ENCODE results near the gene BCS1L. TPM values are rescaled to one million over a fixed set of nuclear protein-coding genes. Genes with fewer than 3 reads are reported as not detected.

Gene BCS1L, protein sequence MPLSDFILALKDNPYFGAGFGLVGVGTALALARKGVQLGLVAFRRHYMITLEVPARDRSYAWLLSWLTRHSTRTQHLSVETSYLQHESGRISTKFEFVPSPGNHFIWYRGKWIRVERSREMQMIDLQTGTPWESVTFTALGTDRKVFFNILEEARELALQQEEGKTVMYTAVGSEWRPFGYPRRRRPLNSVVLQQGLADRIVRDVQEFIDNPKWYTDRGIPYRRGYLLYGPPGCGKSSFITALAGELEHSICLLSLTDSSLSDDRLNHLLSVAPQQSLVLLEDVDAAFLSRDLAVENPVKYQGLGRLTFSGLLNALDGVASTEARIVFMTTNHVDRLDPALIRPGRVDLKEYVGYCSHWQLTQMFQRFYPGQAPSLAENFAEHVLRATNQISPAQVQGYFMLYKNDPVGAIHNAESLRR
- total RNA-seq, result 10 to 100 TPM; 29.5 to 30.2 TPM
- long read RNA-seq, transcript BCS1L-201 (8 exons, 1,454 nt), result major isoform, 12 of 23 reads
- long read RNA-seq, partial matches to known transcripts, result 4 of 23 reads
- long read RNA-seq, other reads (novel, unspliced or antisense), result 6 of 23 reads

DNA sequence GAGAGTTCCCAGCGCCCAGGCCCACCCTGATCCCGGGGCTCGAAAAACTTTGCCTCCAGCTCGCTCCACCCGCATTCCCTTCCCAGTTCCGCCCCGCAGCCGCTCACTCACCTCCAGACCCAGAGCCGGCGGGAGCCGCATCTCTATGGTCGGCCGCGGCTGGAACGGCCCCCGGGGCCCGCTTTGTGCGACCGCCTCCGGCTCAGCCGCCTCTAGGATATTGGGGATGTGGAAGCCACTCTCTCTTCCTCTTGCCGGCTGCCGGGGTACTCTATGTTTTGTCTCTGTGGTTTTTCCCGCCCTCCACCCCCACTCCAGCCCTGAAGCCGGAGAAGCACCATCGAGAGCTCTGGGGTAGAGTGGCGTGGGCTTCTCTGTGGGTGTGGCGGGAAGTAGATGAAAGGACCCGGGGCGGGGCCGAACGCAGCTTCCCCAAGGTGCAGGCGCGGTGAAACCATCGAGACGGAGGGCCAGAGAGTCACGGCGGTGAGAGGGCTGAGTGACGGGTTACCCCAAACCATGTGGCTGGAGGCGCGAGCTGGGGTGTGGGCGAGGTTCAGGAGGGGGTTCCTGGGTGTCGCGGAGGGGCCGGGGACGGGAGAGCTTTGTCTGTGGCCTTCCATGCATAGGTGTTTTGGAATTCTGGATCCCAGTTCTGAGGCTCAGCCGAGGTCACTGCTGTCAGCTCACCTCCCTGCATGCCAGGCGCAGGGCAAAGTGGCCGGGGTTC is at the start of gene BCS1L, which contains the start of gene ZNF142:
Gene BCS1L (plus strand): TSS at position 426 of the 730 bp plus-strand sequence. CDS start 1,305 bp downstream, outside the sequence.
Gene ZNF142 (minus strand): TSS at position 366 of the 730 bp plus-strand sequence. CDS start 3,194 bp downstream, outside the sequence.
- DNase-seq (peak; percentile 93 to 96), ATAC-seq (peak; percentile 96)
- intact Hi-C loops (cut with DNase I, micrococcal nuclease), result no loop called here

DNA sequence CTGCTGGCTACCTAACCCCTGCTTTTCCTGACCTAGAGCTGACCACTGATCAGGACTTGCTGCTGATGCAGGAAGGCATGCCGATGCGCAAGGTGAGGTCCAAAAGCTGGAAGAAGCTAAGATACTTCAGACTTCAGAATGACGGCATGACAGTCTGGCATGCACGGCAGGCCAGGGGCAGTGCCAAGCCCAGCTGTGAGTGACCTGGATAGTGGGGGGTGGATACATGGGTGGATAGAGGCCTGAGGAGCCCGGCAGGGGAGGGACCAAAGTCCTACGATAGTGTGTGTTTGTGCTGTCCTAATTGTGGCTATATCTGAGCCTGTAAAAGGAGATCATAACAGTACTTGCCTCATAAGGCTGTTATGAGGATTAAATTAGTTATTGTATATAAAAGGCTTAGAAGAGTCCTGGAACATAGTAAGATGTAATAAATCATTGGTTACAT is 43.6 kb upstream of the BCS1L start:
- intact Hi-C loops (cut with DNase I, micrococcal nuclease), result no loop called here
- ATAC-seq (peak; percentile 100), DNase-seq (peak; percentile 60 to 63)

DNA sequence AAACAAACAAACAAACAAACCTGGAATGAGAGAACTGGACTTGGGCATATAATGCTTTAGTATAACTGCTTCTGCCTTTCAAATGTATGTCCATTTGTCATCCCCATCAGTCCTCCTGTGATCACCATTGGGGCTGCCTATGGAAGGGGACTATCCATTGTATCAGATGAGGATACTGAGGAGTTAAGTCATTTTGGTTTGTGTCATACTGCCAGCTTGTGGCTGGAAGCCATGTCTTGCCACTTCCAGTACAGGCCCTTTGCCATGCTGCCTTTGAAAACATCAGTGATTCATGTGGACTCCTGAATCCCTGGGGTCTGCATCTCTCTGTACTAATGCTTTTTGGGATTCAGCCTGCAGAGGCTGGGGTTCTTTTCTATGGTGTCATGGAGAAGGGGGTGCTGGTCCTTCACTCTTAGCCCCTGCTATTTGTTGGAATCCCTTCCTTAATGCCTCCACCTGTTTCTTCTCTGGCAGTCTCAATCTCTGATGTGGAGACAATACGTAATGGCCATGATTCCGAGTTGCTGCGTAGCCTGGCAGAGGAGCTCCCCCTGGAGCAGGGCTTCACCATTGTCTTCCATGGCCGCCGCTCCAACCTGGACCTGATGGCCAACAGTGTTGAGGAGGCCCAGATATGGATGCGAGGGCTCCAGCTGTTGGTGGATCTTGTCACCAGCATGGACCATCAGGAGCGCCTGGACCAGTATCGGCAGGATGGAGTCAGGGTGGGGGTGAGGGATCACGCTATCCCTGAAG is 41.2 kb upstream of the BCS1L start:
- intact Hi-C loops (cut with DNase I, micrococcal nuclease), result no loop called here
- DNase-seq (no peak), ATAC-seq (no peak)

DNA sequence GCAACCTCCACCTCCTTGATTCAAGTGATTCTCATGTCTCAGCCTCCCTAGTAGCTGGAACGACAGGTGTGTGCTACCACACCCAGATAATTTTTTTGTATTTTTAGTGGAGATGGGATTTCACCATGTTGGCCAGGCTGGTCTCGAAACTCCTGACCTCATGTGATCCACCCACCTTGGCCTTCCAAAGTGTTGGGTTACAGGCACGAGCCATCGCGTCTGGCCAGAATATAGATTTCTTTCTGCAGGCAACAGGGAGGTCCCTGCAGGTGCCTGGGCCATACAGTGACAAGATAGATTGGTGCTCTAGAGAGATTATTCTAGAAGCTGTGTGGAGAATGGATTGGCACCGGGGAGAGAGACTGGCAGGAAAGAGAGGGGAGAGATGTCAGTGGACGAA is 38.5 kb upstream of the BCS1L start:
- no peak for ATAC-seq
- intact Hi-C loops (cut with DNase I, micrococcal nuclease), result no loop called here

DNA sequence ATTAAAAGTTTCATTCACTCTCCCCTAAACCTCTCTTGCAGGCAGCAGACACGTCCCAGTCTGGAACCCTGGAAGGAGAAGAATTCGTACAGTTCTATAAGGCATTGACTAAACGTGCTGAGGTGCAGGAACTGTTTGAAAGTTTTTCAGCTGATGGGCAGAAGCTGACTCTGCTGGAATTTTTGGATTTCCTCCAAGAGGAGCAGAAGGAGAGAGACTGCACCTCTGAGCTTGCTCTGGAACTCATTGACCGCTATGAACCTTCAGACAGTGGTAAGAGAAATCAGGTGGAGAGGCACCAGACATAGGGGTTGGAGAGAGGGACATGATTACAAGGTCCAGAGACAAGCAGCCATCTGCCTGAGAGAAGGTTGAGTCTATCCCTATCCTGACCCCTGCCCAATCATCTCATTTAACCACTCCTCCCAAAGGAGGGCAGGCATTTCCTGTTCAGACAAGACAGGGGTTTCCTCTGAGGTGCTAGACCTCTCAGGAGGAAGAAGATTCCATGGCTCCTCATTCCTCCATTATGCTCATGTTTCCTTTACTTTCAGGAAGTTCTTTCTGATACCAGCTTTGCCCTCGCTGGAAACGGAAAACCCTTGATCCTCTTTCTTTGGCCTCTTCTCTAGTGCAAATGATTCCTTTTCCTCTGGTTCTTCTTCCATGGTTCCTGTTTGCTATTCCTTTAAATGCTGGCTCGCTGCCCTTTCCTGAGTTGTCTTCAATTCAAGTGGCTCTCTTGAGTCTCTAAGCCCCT is 36.7 kb upstream of the BCS1L start:
- ATAC-seq (no peak), DNase-seq (no peak)
- intact Hi-C loops (cut with DNase I, micrococcal nuclease), result no loop called here

More for the DNA sequence above, 38.5 kb upstream of the BCS1L start:
- DNase-seq, result no peak

DNA sequence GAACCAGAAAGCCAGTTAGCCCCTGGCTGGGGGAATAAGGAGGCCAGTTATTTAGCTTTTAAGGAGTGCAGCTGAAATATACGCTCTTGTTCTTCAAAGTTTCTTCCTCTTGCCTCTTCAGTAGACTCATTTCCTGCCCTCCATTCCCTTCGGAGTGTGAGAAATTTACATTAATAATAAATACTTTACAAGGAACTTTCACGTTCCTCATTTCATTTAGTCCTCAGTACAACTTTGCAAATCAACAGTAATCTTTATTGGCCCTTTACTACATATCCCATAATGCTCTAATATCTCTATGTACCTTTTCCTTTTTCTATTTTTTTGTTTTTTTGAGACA is 36.1 kb upstream of the BCS1L start:
- no peak for ATAC-seq
- intact Hi-C loops (cut with DNase I, micrococcal nuclease), result no loop called here

DNA sequence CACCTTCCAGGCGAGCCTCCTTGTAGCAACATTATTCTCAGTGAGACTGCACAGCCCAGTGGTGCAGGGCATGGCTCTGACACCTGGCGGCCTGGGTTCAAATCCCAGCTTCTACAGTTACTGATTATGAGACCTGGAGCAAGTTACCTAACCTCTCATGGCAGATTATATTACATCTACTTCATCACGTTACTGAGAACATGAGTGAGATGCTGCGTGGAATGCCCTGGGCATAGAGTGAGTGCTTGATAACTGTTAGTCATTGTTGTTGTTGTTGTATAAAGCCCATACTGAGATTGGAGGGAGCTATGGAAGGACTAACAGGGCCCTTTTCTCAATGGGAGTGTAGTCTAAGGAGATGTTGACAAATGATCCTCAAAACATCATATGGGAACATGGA is 33.1 kb upstream of the BCS1L start:
- intact Hi-C loops (cut with DNase I, micrococcal nuclease), result no loop called here
- ATAC-seq, result no peak

More for the DNA sequence above, 36.1 kb upstream of the BCS1L start:
- DNase-seq, result no peak

DNA sequence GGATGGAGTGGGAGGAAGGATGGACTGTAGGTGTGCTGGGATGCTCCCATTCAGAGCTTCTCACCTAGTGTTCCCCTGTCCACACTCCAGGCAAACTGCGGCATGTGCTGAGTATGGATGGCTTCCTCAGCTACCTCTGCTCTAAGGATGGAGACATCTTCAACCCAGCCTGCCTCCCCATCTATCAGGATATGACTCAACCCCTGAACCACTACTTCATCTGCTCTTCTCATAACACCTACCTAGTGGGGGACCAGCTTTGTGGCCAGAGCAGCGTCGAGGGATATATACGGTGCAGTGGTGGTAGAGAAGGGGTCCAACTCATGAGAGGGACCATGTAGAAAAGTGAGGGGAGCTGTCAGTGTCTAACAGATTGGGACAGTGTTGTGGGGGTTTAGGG is 31.5 kb upstream of the BCS1L start:
- intact Hi-C loops (cut with DNase I, micrococcal nuclease), result no loop called here
- DNase-seq, result no peak
- ATAC-seq, result no peak

More for the DNA sequence above, 33.1 kb upstream of the BCS1L start:
- DNase-seq, result no peak

DNA sequence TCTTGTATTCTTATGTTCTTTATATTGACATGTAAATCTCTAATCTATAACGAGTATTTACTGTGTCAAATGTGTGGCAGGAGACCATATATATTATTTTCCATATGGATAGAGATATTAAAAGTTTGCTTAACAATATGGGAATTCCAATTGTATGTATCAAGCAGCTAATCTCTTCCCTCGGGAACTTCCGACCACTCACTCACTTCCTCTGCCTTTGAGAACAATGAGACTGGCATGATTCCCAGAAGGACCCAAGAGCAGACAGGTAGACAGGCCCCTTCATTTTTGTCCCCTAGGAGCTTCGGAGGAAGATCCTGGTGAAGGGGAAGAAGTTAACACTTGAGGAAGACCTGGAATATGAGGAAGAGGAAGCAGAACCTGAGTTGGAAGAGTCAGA is 27.6 kb upstream of the BCS1L start:
- intact Hi-C loops (cut with DNase I, micrococcal nuclease), result no loop called here
- DNase-seq (no peak), ATAC-seq (no peak)

DNA sequence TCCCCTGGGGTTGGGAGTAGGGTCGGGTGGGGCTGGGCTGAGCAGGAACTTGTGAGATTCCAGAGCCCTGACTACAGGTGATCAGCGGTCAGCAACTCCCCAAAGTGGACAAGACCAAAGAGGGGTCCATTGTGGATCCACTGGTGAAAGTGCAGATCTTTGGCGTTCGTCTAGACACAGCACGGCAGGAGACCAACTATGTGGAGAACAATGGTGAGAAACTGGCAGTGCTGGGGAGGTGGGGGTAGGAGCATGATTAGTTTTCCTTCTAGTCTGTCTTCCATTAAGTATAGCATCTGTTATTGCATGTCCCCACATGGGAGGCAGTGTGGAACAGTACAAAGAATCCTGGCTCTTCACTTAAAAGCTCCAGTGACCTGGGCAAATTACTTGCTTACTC is 23.8 kb upstream of the BCS1L start:
- intact Hi-C loops (cut with DNase I, micrococcal nuclease), result no loop called here
- ATAC-seq, result no peak

DNA sequence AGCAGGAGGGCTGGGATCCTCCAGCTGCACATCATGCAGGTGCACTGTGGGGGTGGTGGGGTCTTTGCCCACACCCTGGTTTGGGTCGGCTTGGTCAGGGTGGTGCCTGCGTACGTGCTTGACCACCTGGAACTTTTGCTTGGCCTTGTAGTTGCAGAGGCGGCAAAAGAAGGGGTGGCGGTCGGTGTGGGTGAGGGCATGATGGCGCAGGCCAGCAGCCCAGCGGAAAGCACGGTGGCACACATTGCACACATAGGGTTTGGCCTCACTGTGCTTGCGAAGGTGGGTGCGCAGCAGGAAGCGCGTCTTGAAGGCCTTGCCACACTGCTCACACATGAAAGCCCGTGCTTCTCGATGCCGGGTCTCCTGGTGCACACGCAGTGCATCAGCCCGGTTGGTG is 21.1 kb upstream of the BCS1L start:
- ATAC-seq, result no peak
- DNase-seq, result no peak
- intact Hi-C loops (cut with DNase I, micrococcal nuclease), result no loop called here

More for the DNA sequence above, 23.8 kb upstream of the BCS1L start:
- no peak for DNase-seq

DNA sequence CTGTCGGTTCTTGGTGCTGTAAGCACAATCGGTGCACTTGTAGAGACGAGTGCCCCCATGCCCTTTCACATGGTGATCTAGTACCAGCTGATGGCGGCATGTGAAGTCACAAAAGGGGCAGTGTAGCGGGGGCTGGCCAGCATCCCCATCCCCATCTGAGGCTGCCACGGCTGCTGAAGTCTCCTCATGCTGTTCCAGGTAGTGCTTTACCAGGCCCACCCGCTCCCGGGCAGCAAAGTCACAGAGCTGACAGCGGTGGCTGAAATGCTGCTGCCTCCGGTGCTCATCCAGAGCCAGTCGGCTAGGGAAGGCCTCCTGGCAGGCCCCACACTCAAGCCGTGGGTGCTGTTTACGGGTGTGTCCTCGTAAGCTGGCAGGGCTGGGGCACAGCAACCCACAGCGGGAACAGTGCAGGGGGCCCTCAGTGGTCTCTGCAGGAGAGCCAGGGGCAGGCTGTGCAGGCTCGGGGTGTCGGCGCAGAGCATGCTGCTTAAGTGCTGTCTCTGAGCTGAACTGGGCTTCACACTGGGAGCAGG is 17.3 kb upstream of the BCS1L start:
- intact Hi-C loops (cut with DNase I, micrococcal nuclease), result no loop called here
- ATAC-seq (no peak), DNase-seq (no peak)

DNA sequence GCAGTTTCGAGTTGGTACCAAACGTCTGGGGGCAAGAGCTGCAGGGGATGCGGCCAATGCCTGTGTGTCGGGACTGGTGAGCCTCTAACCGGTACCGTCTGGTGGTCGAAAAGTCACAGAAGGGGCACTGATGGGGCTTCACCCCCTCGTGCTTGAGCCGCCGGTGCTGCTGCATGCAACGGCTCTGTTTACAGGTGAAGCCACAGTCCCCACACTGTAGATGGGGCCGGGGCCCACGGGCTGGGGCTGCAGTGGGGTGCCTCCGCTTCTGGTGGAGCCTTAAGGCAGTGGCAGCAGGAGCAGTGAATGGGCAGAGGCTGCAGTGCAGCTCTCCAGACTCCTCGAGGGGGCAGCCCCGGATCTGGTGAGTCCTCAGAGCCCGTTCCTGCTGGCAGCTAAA is 16.7 kb upstream of the BCS1L start:
- DNase-seq (no peak), ATAC-seq (no peak)
- intact Hi-C loops (cut with DNase I, micrococcal nuclease), result no loop called here

DNA sequence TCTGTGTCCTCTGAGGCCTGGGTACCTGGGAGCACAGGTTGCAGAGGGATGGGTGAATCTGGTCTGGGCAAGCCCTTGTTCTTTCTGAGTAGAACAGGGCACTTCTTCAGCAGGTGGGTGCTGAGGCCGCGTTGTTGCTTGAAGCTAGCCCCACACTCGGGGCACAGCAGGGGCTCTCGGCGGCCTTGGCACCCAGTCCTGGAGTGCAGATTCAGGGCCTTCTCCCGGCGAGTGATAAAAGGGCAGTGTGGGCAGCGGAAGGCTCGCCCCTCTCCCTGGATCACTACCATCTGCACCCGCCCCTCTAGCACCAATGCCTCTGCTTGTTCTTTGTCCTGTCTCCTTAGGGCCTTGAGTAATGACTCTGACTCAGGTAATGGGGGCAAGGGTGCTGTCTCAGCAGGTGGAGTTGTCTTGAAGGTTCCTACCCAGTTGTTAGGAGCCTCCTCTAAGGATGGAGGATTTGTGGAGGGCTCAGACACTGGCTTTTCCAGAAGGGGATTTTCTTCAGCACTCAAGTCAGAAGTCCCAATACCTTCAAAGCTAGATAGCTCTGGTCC is 15.7 kb upstream of the BCS1L start:
- intact Hi-C loops (cut with DNase I, micrococcal nuclease), result no loop called here

DNA sequence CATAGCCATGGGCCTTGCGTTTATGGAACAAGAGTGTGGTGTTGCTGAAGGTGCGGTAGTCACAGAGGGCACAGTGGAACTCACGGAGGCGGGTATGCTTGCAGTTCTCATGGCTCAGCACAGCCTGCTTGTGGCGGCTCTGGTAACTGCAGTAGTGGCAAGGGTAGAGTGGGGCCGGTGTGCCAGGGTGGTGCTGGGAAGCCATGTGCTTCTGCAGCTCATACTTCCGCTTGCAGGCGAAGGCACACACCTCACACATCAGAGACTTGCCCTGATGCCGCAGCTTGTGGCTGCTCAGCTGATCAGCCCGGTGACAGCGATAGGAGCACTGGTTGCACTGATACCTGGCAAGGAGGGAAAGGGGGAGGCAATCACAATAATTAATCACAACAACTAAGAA is 14.8 kb upstream of the BCS1L start:
- DNase-seq (no peak), ATAC-seq (no peak)
- intact Hi-C loops (cut with DNase I, micrococcal nuclease), result no loop called here

More for the DNA sequence above, 15.7 kb upstream of the BCS1L start:
- ATAC-seq, result no peak
- DNase-seq, result no peak

DNA sequence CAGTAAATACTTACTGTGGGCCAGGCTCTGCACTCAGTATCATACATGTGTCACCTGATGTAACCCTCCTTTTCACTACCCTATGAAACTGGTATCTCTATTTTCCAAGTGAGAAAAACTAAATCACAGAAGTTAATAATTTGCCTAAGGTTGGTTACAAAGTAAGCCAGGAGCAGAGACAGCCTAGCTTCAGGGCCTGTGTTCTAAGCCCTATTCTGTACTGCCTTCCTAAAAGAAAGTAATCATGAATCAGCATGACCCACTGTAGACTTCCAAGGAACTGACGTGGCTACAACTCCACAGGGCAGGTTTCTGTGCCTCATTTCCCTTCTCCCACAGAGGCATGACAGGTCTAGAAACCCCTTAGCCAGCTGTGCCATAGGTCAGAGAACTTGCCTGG is 14.4 kb upstream of the BCS1L start:
- DNase-seq (no peak), ATAC-seq (no peak)
- intact Hi-C loops (cut with DNase I, micrococcal nuclease), result no loop called here

DNA sequence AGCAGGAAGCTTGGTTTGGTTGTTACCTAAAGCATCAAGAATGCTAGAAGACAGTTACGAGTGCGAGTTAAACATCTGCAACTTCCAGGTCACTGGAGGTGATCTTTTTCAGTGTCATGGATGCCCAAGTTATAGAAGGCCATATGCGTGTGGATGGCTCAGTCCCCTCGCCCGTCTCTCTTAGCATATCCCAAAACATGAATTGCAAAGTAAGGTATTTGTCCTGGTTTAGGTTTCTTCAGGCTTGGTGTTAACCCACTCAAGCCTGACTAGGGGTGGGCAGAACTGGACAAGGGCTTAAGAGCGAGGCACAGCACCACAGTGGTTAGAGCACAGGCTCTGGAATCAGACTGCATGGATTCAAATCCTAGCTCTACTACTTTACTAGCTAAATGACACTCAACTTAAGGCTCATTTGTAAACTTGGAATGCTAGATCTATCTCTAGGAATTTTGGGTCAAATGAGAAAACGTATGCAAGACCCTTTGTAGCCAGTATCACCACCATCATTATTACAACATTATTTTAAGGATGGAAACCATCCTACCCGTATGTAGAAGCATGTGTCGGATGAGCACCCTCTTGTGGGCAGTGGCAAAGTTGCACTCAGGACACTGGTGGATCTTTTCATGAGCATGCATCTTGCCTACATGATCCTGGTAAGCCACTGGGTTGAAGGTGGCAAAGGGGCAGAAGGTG is 11.2 kb upstream of the BCS1L start:
- intact Hi-C loops (cut with DNase I, micrococcal nuclease), result no loop called here
- ATAC-seq, result peak; percentile 87
- peak in 1 of 2 donors; percentile 50 for DNase-seq
